COR-L47 (cell line): ENCODE data around the gene LHFPL3.
A peak's percentile ranks its signal among the peaks of the same experiment; 100 is the strongest.

Experiments
- DNase-seq: peaks from one replicate; lab custom pipeline; 2025; lab: John Stamatoyannopoulos, UW

Gene LHFPL3

GRCh38 chr7:104846731-104847130 lies 518.3 kb downstream of the LHFPL3 start:
- no peak for DNase-seq

- DNase-seq: peak; percentile 5
Measured at GRCh38 chr7:104848138-104848990, 520.0 kb downstream of the LHFPL3 start.

GRCh38 chr7:104850374-104850773 lies 522.0 kb downstream of the LHFPL3 start:
- no peak for DNase-seq

GRCh38 chr7:104851268-104851667 lies 522.9 kb downstream of the LHFPL3 start:
- DNase-seq: no peak

- no peak for DNase-seq
Measured at GRCh38 chr7:104852386-104852785, 524.0 kb downstream of the LHFPL3 start.

- no peak for DNase-seq
Measured at GRCh38 chr7:104855861-104856260, 527.5 kb downstream of the LHFPL3 start.

GRCh38 chr7:104857458-104858425 lies 529.3 kb downstream of the LHFPL3 start:
- DNase-seq: no peak

GRCh38 chr7:104859754-104860426 lies 531.5 kb downstream of the LHFPL3 start:
- DNase-seq: no peak

- no peak for DNase-seq
Measured at GRCh38 chr7:104861729-104862390, 533.5 kb downstream of the LHFPL3 start.

- DNase-seq: peak; percentile 23
Measured at GRCh38 chr7:104862719-104863118, 534.3 kb downstream of the LHFPL3 start.

- DNase-seq: no peak
Measured at GRCh38 chr7:104873401-104873800, 545.0 kb downstream of the LHFPL3 start.

GRCh38 chr7:104878577-104878976 lies 550.2 kb downstream of the LHFPL3 start:
- no peak for DNase-seq

GRCh38 chr7:104883248-104883717 lies 554.9 kb downstream of the LHFPL3 start:
- no peak for DNase-seq

- DNase-seq: peak; percentile 45
Measured at GRCh38 chr7:104883718-104884452, 555.5 kb downstream of the LHFPL3 start.

GRCh38 chr7:104886651-104887050 lies 558.2 kb downstream of the LHFPL3 start:
- DNase-seq: no peak

GRCh38 chr7:104890216-104890615 lies 561.8 kb downstream of the LHFPL3 start:
- no peak for DNase-seq

GRCh38 chr7:104891949-104892348 lies 563.5 kb downstream of the LHFPL3 start:
- DNase-seq: no peak

- DNase-seq: no peak
Measured at GRCh38 chr7:104894314-104894713, 565.9 kb downstream of the LHFPL3 start.

- DNase-seq: no peak
Measured at GRCh38 chr7:104894726-104895521, 566.5 kb downstream of the LHFPL3 start.
